ENCODE data around the gene LCNL1. TPM values are rescaled to one million over a fixed set of nuclear protein-coding genes. Genes with fewer than 3 reads are reported as not detected.
A peak's percentile ranks its signal among the peaks of the same experiment; 100 is the strongest.

LCNL1 gene
- total RNA-seq, 2 donors from 2014 or later, result 1.4 to 2.2 TPM

DNA sequence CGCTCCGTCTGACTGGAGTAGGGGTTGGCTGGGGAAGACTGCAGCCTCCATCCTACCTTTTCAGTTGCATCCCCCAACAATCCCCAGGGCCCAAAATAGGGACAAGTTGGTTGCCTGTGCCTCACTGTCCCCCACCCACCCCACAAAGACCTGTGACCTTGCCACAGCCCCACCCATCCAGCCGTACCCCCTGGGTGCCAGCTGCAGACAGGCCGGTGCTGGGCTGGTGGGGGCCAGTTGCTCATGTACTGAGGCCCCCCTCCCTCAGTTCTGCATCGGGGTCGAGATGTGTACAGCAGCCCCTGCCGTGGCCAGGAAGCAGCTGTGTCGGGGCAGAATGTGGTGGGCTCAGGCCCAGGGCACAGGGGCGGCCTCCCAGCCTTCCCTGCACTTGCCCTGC is 374 bp downstream of the LCNL1 start:
- H3K27me3 Mint-ChIP-seq (ENCODE audit: insufficient read depth), result peaks cover 20% of the 10 kb centered on the region
- no peaks in the 10 kb centered on the region for H3K36me3 Mint-ChIP-seq (ENCODE audit: low read depth)
- WGBS, 2 experiments (ENCODE audit: insufficient coverage in 1 of 2, insufficient read length in 1 of 2), result 90 to 92% methylated on average over 6 to 9 of the region's 9 CpGs
- Histone ChIP-seq H3K36me3 (ENCODE audit: control insufficient read depth, insufficient read depth, low read length) (no peaks in the 10 kb centered on the region), H3K4me3 (ENCODE audit: low read length) (no peak overlapping the region), H3K27ac (ENCODE audit: low read depth, low read length) (no peak overlapping the region), H3K9me3 (ENCODE audit: control insufficient read depth, low read length) (no peaks in the 10 kb centered on the region), H3K27me3 (ENCODE audit: control insufficient read depth, insufficient read depth, low read length, poor library complexity, severe bottlenecking) (peaks cover 12% of the 10 kb centered on the region), H3K4me1 (ENCODE audit: control insufficient read depth, insufficient read depth, low read length) (peaks cover 3% of the 10 kb centered on the region), H3K9ac (ENCODE audit: extremely low read depth, low read length, poor library complexity, severe bottlenecking) (no peak overlapping the region)
- DNase-seq, result no peak
- no peak overlapping the region for H3K4me3 Mint-ChIP-seq
- no peaks in the 10 kb centered on the region for H3K9me3 Mint-ChIP-seq
- H3K27ac Mint-ChIP-seq, result no peak overlapping the region
- TF ChIP-seq, protein P1, sequence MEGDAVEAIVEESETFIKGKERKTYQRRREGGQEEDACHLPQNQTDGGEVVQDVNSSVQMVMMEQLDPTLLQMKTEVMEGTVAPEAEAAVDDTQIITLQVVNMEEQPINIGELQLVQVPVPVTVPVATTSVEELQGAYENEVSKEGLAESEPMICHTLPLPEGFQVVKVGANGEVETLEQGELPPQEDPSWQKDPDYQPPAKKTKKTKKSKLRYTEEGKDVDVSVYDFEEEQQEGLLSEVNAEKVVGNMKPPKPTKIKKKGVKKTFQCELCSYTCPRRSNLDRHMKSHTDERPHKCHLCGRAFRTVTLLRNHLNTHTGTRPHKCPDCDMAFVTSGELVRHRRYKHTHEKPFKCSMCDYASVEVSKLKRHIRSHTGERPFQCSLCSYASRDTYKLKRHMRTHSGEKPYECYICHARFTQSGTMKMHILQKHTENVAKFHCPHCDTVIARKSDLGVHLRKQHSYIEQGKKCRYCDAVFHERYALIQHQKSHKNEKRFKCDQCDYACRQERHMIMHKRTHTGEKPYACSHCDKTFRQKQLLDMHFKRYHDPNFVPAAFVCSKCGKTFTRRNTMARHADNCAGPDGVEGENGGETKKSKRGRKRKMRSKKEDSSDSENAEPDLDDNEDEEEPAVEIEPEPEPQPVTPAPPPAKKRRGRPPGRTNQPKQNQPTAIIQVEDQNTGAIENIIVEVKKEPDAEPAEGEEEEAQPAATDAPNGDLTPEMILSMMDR (conservative IDR thresholded peaks at IDR 0.05), result no peak
- H3K4me1 Mint-ChIP-seq, result peaks cover 9% of the 10 kb centered on the region

- DNase-seq, result no peak
- Histone ChIP-seq H3K4me3 (ENCODE audit: low read length) (no peak overlapping the region), H3K9ac (ENCODE audit: extremely low read depth, low read length, poor library complexity, severe bottlenecking) (no peak overlapping the region), H3K9me3 (ENCODE audit: control insufficient read depth, low read length) (no peaks in the 10 kb centered on the region), H3K36me3 (ENCODE audit: control insufficient read depth, insufficient read depth, low read length) (no peaks in the 10 kb centered on the region), H3K27ac (ENCODE audit: low read depth, low read length) (no peak overlapping the region), H3K27me3 (ENCODE audit: control insufficient read depth, insufficient read depth, low read length, poor library complexity, severe bottlenecking) (peaks cover 12% of the 10 kb centered on the region), H3K4me1 (ENCODE audit: control insufficient read depth, insufficient read depth, low read length) (peaks cover 3% of the 10 kb centered on the region)
- Mint-ChIP-seq H3K27me3 (ENCODE audit: insufficient read depth) (peaks cover 23% of the 10 kb centered on the region), H3K4me1 (peaks cover 9% of the 10 kb centered on the region), H3K9me3 (no peaks in the 10 kb centered on the region), H3K36me3 (ENCODE audit: low read depth) (no peaks in the 10 kb centered on the region), H3K27ac (no peak overlapping the region), H3K4me3 (no peak overlapping the region)
- TF ChIP-seq, protein P1 (conservative IDR thresholded peaks at IDR 0.05), result no peak
- 85 to 90% methylated on average over 9 to 11 of the region's 11 CpGs for WGBS, 2 experiments (ENCODE audit: insufficient coverage in 1 of 2, insufficient read length in 1 of 2)
Measured at GRCh38 chr9:136983656-136984314, 992 bp downstream of the LCNL1 start.

DNA sequence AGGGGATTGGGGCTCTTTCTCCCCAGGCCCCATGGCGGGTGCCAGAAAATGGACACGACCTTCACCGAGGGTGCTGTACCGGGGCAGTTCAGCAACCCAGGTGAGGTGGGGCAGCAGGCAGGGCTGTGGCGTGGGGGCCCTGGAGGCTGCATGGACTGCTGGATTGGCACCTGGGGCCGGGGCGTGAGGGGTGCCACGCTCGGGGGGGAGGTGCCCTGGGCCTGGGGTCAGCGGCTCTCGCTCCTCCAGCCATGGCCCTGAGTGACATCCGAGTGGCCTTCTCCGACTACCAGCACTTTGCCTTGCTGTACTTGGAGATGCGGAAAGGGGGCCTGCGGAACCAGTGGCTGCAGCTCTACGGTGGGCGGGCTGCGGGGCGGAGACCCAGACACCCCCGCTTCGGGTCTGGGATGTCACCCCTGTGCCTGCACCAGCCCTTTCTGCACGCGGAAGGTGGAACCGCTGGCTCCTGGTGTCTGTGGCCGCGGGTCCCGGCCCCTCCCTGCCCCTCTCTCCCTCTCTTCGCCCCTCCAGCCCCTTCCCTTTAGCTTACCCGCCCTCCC is 1.8 kb downstream of the LCNL1 start:
- Histone ChIP-seq H3K36me3 (ENCODE audit: control insufficient read depth, insufficient read depth, low read length) (no peaks in the 10 kb centered on the region), H3K27me3 (ENCODE audit: control insufficient read depth, insufficient read depth, low read length, poor library complexity, severe bottlenecking) (peaks cover 12% of the 10 kb centered on the region), H3K27ac (ENCODE audit: low read depth, low read length) (no peak overlapping the region), H3K4me1 (ENCODE audit: control insufficient read depth, insufficient read depth, low read length) (peaks cover 3% of the 10 kb centered on the region), H3K4me3 (ENCODE audit: low read length) (no peak overlapping the region), H3K9ac (ENCODE audit: extremely low read depth, low read length, poor library complexity, severe bottlenecking) (no peak overlapping the region), H3K9me3 (ENCODE audit: control insufficient read depth, low read length) (no peaks in the 10 kb centered on the region)
- H3K4me1 Mint-ChIP-seq, result peaks cover 11% of the 10 kb centered on the region
- H3K27me3 Mint-ChIP-seq (ENCODE audit: insufficient read depth), result peaks cover 23% of the 10 kb centered on the region
- no peak overlapping the region for H3K27ac Mint-ChIP-seq
- 78 to 85% methylated on average over 22 to 29 of the region's 29 CpGs for WGBS, 2 experiments (ENCODE audit: insufficient coverage in 1 of 2, insufficient read length in 1 of 2)
- TF ChIP-seq, protein P1 (conservative IDR thresholded peaks at IDR 0.05), result no peak
- peak; percentile 70 for DNase-seq
- H3K4me3 Mint-ChIP-seq, result peak overlapping the region; percentile 19
- no peaks in the 10 kb centered on the region for H3K9me3 Mint-ChIP-seq
- H3K36me3 Mint-ChIP-seq (ENCODE audit: low read depth), result no peaks in the 10 kb centered on the region
